GM12891 (cell line): ENCODE results near the gene C19orf73.

ENCODE experiments used
- PAX5 ChIP-seq: IDR thresholded peaks from 2 replicates; pipeline ENCODE4 v1.6.1; 2011; ENCODE audit warnings: low read length, moderate library complexity, mild to moderate bottlenecking; ENCODE audit not compliant: insufficient read depth, severe bottlenecking
- POLR2A ChIP-seq: IDR thresholded peaks from 2 replicates; pipeline ENCODE4 v1.6.1; 2011; ENCODE audit warnings: low read depth, low read length, control low read depth
- POLR2AphosphoS5 ChIP-seq: IDR thresholded peaks from 2 replicates; pipeline ENCODE4 v1.6.1; 2011; ENCODE audit warnings: low read depth, low read length, control low read depth
- POU2F2 ChIP-seq: IDR thresholded peaks from 2 replicates; pipeline ENCODE4 v1.6.1; 2011; ENCODE audit warnings: low read depth, mild to moderate bottlenecking, control low read depth, low read length, moderate library complexity
- SPI1 ChIP-seq: IDR thresholded peaks from 2 replicates; pipeline ENCODE4 v1.6.1; 2011; ENCODE audit warnings: low read depth, low read length, control low read depth
- TAF1 ChIP-seq: IDR thresholded peaks from 2 replicates; pipeline ENCODE4 v1.6.1; 2011; ENCODE audit warnings: low read depth, low read length, control low read depth

GRCh38 chr19:49157445-49158224, 38.7 kb upstream of the C19orf73 start, which contains the start of gene TRPM4:
- TF ChIP-seq POLR2A (no peak), TAF1 (no peak), POLR2AphosphoS5 (no peak), POU2F2 (no peak), PAX5 (no peak), SPI1 (no peak)
